CD14-positive monocyte (primary cell): ENCODE data around the gene RTP3. TPM values are rescaled to one million over a fixed set of nuclear protein-coding genes. Genes with fewer than 3 reads are reported as not detected.

Experiments
- DNase-seq, 3 donors: peaks; one replicate each; pipeline ENCODE4 v3.0.0-alpha.2; 2011 to 2022
- H2AFZ ChIP-seq: 2 replicates; pipeline ENCODE4 v1.6.0; 2012; ENCODE audit warnings: mild to moderate bottlenecking, low read depth, low read length, inconsistent platforms; ENCODE audit not compliant: insufficient read depth, poor library complexity, severe bottlenecking
- H3K27ac ChIP-seq, 2 donors: 1 replicate in 1 of 2; 2 replicates in 1 of 2; pipeline ENCODE4 v1.5.1; 2012 to 2013; ENCODE audit warnings: low read length in 2 of 2, control low read depth in 1 of 2, inconsistent platforms in 1 of 2, low read depth in 1 of 2, mild to moderate bottlenecking in 1 of 2
- H3K27me3 ChIP-seq, 2 donors: one replicate each; pipeline versions ENCODE4 v1.6.0 to v1.6.1; 2011 to 2013; ENCODE audit warnings: low read length in 2 of 2; ENCODE audit not compliant: control insufficient read depth in 2 of 2, insufficient read depth in 2 of 2
- H3K36me3 ChIP-seq, 2 donors: replicated peaks in 1 of 2; 1 replicate in 1 of 2; 2 replicates in 1 of 2; pipeline versions ENCODE4 v1.5.1 to v1.6.1; 2012 to 2013; ENCODE audit warnings: low read length in 2 of 2, control low read depth in 1 of 2, inconsistent platforms in 1 of 2, mild to moderate bottlenecking in 1 of 2; ENCODE audit not compliant: insufficient read depth in 2 of 2, control insufficient read depth in 1 of 2
- H3K4me1 ChIP-seq, 2 donors: 1 replicate in 1 of 2; 2 replicates in 1 of 2; pipeline versions ENCODE4 v1.5.1 to v1.6.1; 2012 to 2013; ENCODE audit warnings: low read length in 2 of 2, control low read depth in 1 of 2, inconsistent platforms in 1 of 2, mild to moderate bottlenecking in 1 of 2, moderate library complexity in 1 of 2; ENCODE audit not compliant: insufficient read depth in 2 of 2, control insufficient read depth in 1 of 2
- H3K4me2 ChIP-seq: replicated peaks from 2 replicates; pipeline ENCODE3; 2012; ENCODE audit warnings: low read length, moderate library complexity, mild to moderate bottlenecking; ENCODE audit not compliant: poor library complexity, severe bottlenecking; ENCODE audit errors: extremely low read depth
- H3K4me3 ChIP-seq, 3 experiments: fragments of 200-600 bp in 1 of 3; sonication (generic) in 1 of 3; replicated peaks in 1 of 3; 1 replicate in 2 of 3; 2 replicates in 1 of 3; pipeline ENCODE4 v1.5.1; 2011 to 2013; ENCODE audit warnings: low read length in 3 of 3, mild to moderate bottlenecking in 3 of 3, control low read depth in 2 of 3, low read depth in 2 of 3, inconsistent platforms in 1 of 3, moderate library complexity in 1 of 3
- H3K79me2 ChIP-seq: 2 replicates; pipeline ENCODE4 v1.6.0; 2012; ENCODE audit warnings: mild to moderate bottlenecking, control low read depth, inconsistent platforms, low read length, moderate library complexity; ENCODE audit not compliant: insufficient read depth
- H3K9ac ChIP-seq: 2 replicates; pipeline ENCODE4 v1.6.0; 2017; ENCODE audit warnings: low read length, mild to moderate bottlenecking; ENCODE audit not compliant: insufficient read depth, poor library complexity, severe bottlenecking
- H3K9me3 ChIP-seq, 2 donors: replicated peaks in 1 of 2; 1 replicate in 1 of 2; 2 replicates in 1 of 2; pipeline versions ENCODE4 v1.5.1 to v1.6.1; 2012 to 2013; ENCODE audit warnings: low read length in 2 of 2, control low read depth in 1 of 2; ENCODE audit not compliant: control insufficient read depth in 1 of 2, insufficient read depth in 1 of 2
- H4K20me1 ChIP-seq: 2 replicates; pipeline ENCODE4 v1.6.0; 2012; ENCODE audit warnings: mild to moderate bottlenecking, low read length, control low read depth, moderate library complexity; ENCODE audit not compliant: insufficient read depth
- H3K27ac Mint-ChIP-seq, 7 donors: one replicate each; pipeline ENCODE4 v1.8.0; 2020; ENCODE audit warnings: mild to moderate bottlenecking in 7 of 7, mixed read lengths in 7 of 7, moderate library complexity in 6 of 7, inconsistent platforms in 2 of 7
- H3K27me3 Mint-ChIP-seq, 3 donors: one replicate each; pipeline ENCODE4 v1.8.0; 2021 to 2022; ENCODE audit warnings: low read depth in 3 of 3, mild to moderate bottlenecking in 3 of 3, mixed read lengths in 3 of 3, moderate library complexity in 3 of 3, inconsistent platforms in 1 of 3
- H3K36me3 Mint-ChIP-seq, 2 donors: one replicate each; pipeline ENCODE4 v1.8.0; 2020; ENCODE audit warnings: mixed read lengths in 2 of 2, inconsistent platforms in 1 of 2, mild to moderate bottlenecking in 1 of 2
- H3K4me1 Mint-ChIP-seq: one replicate; pipeline ENCODE4 v1.8.0; 2020; ENCODE audit warnings: mild to moderate bottlenecking, mixed read lengths
- H3K4me3 Mint-ChIP-seq, 2 donors: one replicate each; pipeline ENCODE4 v1.8.0; 2020; ENCODE audit warnings: mild to moderate bottlenecking in 2 of 2, mixed read lengths in 2 of 2, moderate library complexity in 1 of 2
- H3K9me3 Mint-ChIP-seq, 7 donors: one replicate each; pipeline ENCODE4 v1.8.0; 2020 to 2022; ENCODE audit warnings: mixed read lengths in 7 of 7, mild to moderate bottlenecking in 6 of 7, moderate library complexity in 6 of 7, inconsistent platforms in 2 of 7
- WGBS: methylation state at CpG from one replicate; pipeline ENCODE4 v1.1.5; 2013; ENCODE audit warnings: missing lambda C conversion rate; ENCODE audit not compliant: insufficient coverage; 5-methylcytosine and 5-hydroxymethylcytosine counted together
- intact Hi-C, 2 donors: fragments of 100-400 bp; cut with micrococcal nuclease; formaldehyde crosslinking; loops; one replicate each; pipeline versions ENCODE4 v1.15.0 to v1.15.1; 2023
- polyA plus RNA-seq, 3 donors: library from polyadenylated mRNA; depleted of rRNA in 1 of 3; unstranded in 2 of 3; stranded (reverse) in 1 of 3; fragments of 300-500 nt in 2 of 3; fragments of >200 nt in 1 of 3; fragmentation: Illumina TruSeq in 2 of 3; gene quantifications; 1 replicate in 2 of 3; 2 replicates in 1 of 3; pipeline ENCODE4 v1.2.3, GENCODE V29; 2012 to 2021
- TF ChIP-seq, protein P1 (sequence below): fragments of 200-600 bp; IDR thresholded peaks from one replicate; pipeline ENCODE4 v1.8.0; 2022; ENCODE audit warnings: antibody characterized with exemption, mild to moderate bottlenecking

RTP3 gene
- polyA plus RNA-seq, 3 donors, result not detected

DNA sequence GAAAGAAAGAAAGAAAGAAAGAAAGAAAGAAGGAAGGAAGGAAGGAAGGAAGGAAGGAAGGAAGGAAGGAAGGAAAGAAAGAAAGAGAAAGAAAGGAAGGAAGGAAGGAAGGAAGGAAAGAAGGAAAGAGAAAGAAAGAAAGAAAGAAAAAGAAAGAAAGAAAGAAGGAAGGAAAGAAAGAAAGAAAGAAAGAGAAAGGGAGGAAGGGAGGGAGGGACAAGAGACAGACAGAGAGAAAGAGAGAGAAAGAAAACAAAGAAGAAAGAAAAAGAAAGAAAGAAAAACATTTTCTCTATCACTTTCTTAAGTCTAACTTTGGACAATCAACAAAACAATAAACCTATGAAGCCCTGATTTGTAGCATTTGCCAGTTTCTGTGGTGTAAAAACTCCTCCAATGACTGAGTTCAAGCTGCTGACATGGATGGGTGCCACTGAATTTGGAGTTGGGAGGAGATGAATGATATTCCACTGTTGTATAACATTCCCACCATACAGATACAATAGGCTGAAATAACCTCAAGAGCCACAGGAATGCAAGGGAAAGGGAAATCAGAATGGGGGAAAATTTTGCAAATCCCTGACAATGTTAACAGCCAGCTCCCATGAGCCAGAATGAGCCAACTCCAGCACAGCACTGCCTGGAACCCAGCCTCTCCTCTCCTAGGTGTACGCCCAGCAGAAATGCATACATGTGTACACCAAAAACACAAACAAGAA, 15.0 kb upstream of the RTP3 start:
- WGBS, result no CpG with 5 or more reads among the region's 1 CpG
- Histone ChIP-seq H3K27me3 (no peaks in the 10 kb centered on the region), H2AFZ (no peak overlapping the region), H3K4me1 (peaks cover 8 to 11% of the 10 kb centered on the region in 2 donors), H3K36me3 (no peaks in the 10 kb centered on the region), H3K27ac (no peak overlapping the region), H3K9me3 (no peaks in the 10 kb centered on the region), H3K79me2 (no peaks in the 10 kb centered on the region), H4K20me1 (no peaks in the 10 kb centered on the region), H3K4me3 (no peak overlapping the region), H3K4me2 (no peak overlapping the region), H3K9ac (no peak overlapping the region)
- Mint-ChIP-seq H3K9me3 (no peaks in the 10 kb centered on the region), H3K4me3 (no peak overlapping the region), H3K27me3 (peaks cover 1 to 2% (median 2%) of the 10 kb centered on the region in 3 donors), H3K4me1 (peaks cover 11% of the 10 kb centered on the region), H3K27ac (no peak overlapping the region), H3K36me3 (no peaks in the 10 kb centered on the region)
- TF ChIP-seq, protein P1, sequence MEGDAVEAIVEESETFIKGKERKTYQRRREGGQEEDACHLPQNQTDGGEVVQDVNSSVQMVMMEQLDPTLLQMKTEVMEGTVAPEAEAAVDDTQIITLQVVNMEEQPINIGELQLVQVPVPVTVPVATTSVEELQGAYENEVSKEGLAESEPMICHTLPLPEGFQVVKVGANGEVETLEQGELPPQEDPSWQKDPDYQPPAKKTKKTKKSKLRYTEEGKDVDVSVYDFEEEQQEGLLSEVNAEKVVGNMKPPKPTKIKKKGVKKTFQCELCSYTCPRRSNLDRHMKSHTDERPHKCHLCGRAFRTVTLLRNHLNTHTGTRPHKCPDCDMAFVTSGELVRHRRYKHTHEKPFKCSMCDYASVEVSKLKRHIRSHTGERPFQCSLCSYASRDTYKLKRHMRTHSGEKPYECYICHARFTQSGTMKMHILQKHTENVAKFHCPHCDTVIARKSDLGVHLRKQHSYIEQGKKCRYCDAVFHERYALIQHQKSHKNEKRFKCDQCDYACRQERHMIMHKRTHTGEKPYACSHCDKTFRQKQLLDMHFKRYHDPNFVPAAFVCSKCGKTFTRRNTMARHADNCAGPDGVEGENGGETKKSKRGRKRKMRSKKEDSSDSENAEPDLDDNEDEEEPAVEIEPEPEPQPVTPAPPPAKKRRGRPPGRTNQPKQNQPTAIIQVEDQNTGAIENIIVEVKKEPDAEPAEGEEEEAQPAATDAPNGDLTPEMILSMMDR, result no peak
- DNase-seq, result no peak
- intact Hi-C loops, result loop anchor here in 1 of 2 donors (10.0 kb wide), 1 partner anchor 152 kb away; no protein-coding TSS in a partner anchor

DNA sequence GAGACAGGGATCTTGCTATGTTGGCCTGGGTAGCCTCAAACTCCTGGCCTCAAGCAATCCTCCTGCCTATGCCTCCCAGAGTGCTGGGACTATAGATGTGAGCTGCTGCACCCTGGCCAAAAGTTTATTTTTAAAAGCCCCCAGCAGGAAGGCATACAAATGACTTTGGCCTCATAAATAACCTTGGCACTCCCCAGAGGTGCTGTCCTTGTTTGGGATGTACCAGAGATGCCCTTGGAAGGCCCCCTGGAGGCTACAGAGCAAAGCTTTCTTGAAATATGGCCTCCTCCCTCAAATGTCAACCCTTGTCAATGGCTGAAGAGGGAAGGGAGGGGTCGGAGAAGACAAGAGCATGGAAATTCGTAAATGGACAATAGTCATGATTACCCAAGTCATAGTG, 14.0 kb upstream of the RTP3 start:
- Mint-ChIP-seq H3K36me3 (no peaks in the 10 kb centered on the region), H3K4me1 (peaks cover 5% of the 10 kb centered on the region), H3K27ac (no peak overlapping the region), H3K27me3 (peaks cover 0 to 4% (median 2%) of the 10 kb centered on the region in 3 donors), H3K4me3 (no peak overlapping the region), H3K9me3 (no peaks in the 10 kb centered on the region)
- H3K27ac ChIP-seq, result no peak overlapping the region
- no peaks in the 10 kb centered on the region for H4K20me1 ChIP-seq
- no peaks in the 10 kb centered on the region for H3K36me3 ChIP-seq
- no peak overlapping the region for H3K9ac ChIP-seq
- peaks cover 2 to 6% of the 10 kb centered on the region in 2 donors for H3K4me1 ChIP-seq
- no peak overlapping the region for H2AFZ ChIP-seq
- no CpG with 5 or more reads among the region's 2 CpGs for WGBS
- no peaks in the 10 kb centered on the region for H3K27me3 ChIP-seq
- H3K4me2 ChIP-seq, result no peak overlapping the region
- H3K79me2 ChIP-seq, result no peaks in the 10 kb centered on the region
- DNase-seq, result no peak
- no peak overlapping the region for H3K4me3 ChIP-seq
- TF ChIP-seq, protein P1, result no peak
- no peaks in the 10 kb centered on the region for H3K9me3 ChIP-seq
- intact Hi-C loops, result loop anchor here in 1 of 2 donors (10.0 kb wide), 1 partner anchor 151 kb away; no protein-coding TSS in a partner anchor
